Peyer's patch (tissue), 4 donors: ENCODE results near the gene RIC8B. TPM values are rescaled to one million over a fixed set of nuclear protein-coding genes. Genes with fewer than 3 reads are reported as not detected.
A peak's percentile ranks its signal among the peaks of the same experiment; 100 is the strongest.

Experiments
- DNase-seq, 3 donors: peaks; one replicate each; pipeline ENCODE4 v3.0.0-alpha.2; 2017 to 2019
- H3K27ac ChIP-seq, 4 donors: fragments of 200-600 bp; sonication (generic); one replicate each; pipeline ENCODE4 v1.5.1; 2016 to 2019
- H3K27me3 ChIP-seq, 2 donors: fragments of 200-600 bp; sonication (generic); one replicate each; pipeline ENCODE4 v1.5.1; 2019
- H3K36me3 ChIP-seq, 3 donors: fragments of 200-600 bp; sonication (generic); one replicate each; pipeline ENCODE4 v1.5.1; 2016 to 2019
- H3K4me1 ChIP-seq, 4 donors: fragments of 200-600 bp; sonication (generic); one replicate each; pipeline ENCODE4 v1.5.1; 2016 to 2019
- H3K4me3 ChIP-seq, 4 donors: fragments of 200-600 bp; sonication (generic); 1 replicate in 3 of 4; 2 replicates in 1 of 4; pipeline ENCODE4 v1.5.1; 2016 to 2019; ENCODE audit warnings: mild to moderate bottlenecking in 1 of 4
- H3K9me3 ChIP-seq, 4 donors: fragments of 200-600 bp; sonication (generic); one replicate each; pipeline ENCODE4 v1.5.1; 2016 to 2019; ENCODE audit warnings: mild to moderate bottlenecking in 1 of 4
- CTCF ChIP-seq, 6 experiments: fragments of 450-650 bp in 4 of 6; fragments of 200-600 bp in 2 of 6; sonication (generic) in 1 of 6; IDR thresholded peaks; one replicate each; pipeline ENCODE4 v1.5.1; 2017 to 2019; ENCODE audit warnings: antibody characterized with exemption in 6 of 6, mild to moderate bottlenecking in 3 of 6, moderate library complexity in 1 of 6
- POLR2A ChIP-seq, 2 donors: fragments of 450-650 bp; IDR thresholded peaks; one replicate each; pipeline ENCODE4 v1.5.1; 2017; ENCODE audit warnings: antibody characterized with exemption in 2 of 2, mild to moderate bottlenecking in 2 of 2, moderate library complexity in 2 of 2
- total RNA-seq, 4 donors: library from RNA; depleted of rRNA; stranded (reverse); fragments of >200 nt; gene quantifications; one replicate each; pipeline ENCODE4 v1.1.0, GENCODE V29; 2016

Gene RIC8B
- total RNA-seq, 4 donors from 2014 or later = 9.5 to 23.1 (median 16.2) TPM

GRCh38 chr12:106804668-106805067 is 30.2 kb downstream of the RIC8B start:
- TF ChIP-seq POLR2A (IDR thresholded peaks at IDR 0.05) (no peak), CTCF (IDR thresholded peaks at IDR 0.05) (no peak)
- Histone ChIP-seq H3K36me3 (peaks cover 0 to 7% (median 0%) of the 10 kb centered on the region in 3 donors), H3K27me3 (no peaks in the 10 kb centered on the region), H3K4me3 (no peak overlapping the region), H3K4me1 (peaks cover 0 to 5% (median 0%) of the 10 kb centered on the region in 4 donors), H3K27ac (peak overlapping the region in 1 of 4 donors; percentile 40), H3K9me3 (no peaks in the 10 kb centered on the region)
- DNase-seq = no peak

GRCh38 chr12:106814714-106815113 is 40.2 kb downstream of the RIC8B start:
- no peak overlapping the region for H3K4me3 ChIP-seq
- H3K27me3 ChIP-seq = no peaks in the 10 kb centered on the region
- TF ChIP-seq CTCF (IDR thresholded peaks at IDR 0.05) (no peak), POLR2A (IDR thresholded peaks at IDR 0.05) (no peak)
- H3K27ac ChIP-seq = no peak overlapping the region
- no peaks in the 10 kb centered on the region for H3K9me3 ChIP-seq
- H3K4me1 ChIP-seq = no peaks in the 10 kb centered on the region
- no peak for DNase-seq
- H3K36me3 ChIP-seq = peaks cover 0 to 11% (median 0%) of the 10 kb centered on the region in 3 donors

GRCh38 chr12:106815741-106816140 is 41.3 kb downstream of the RIC8B start:
- Histone ChIP-seq H3K4me1 (no peaks in the 10 kb centered on the region), H3K27ac (no peak overlapping the region), H3K36me3 (peaks cover 0 to 11% (median 0%) of the 10 kb centered on the region in 3 donors), H3K27me3 (no peaks in the 10 kb centered on the region), H3K9me3 (no peaks in the 10 kb centered on the region), H3K4me3 (no peak overlapping the region)
- TF ChIP-seq POLR2A (IDR thresholded peaks at IDR 0.05) (no peak), CTCF (IDR thresholded peaks at IDR 0.05) (no peak)
- no peak for DNase-seq

- peaks cover 0 to 11% (median 0%) of the 10 kb centered on the region in 3 donors for H3K36me3 ChIP-seq
- DNase-seq = no peak
- H3K4me1 ChIP-seq = no peaks in the 10 kb centered on the region
- TF ChIP-seq CTCF (IDR thresholded peaks at IDR 0.05) (no peak), POLR2A (IDR thresholded peaks at IDR 0.05) (no peak)
- H3K27ac ChIP-seq = no peak overlapping the region
- H3K4me3 ChIP-seq = no peak overlapping the region
- H3K9me3 ChIP-seq = no peaks in the 10 kb centered on the region
- no peaks in the 10 kb centered on the region for H3K27me3 ChIP-seq
These were observed 41.7 kb downstream of the RIC8B start for GRCh38 chr12:106816231-106816630.

GRCh38 chr12:106819991-106820390 is 45.5 kb downstream of the RIC8B start:
- Histone ChIP-seq H3K27ac (no peak overlapping the region), H3K4me3 (no peak overlapping the region), H3K36me3 (peaks cover 0 to 6% (median 0%) of the 10 kb centered on the region in 3 donors), H3K9me3 (no peaks in the 10 kb centered on the region), H3K27me3 (no peaks in the 10 kb centered on the region), H3K4me1 (no peaks in the 10 kb centered on the region)
- no peak for DNase-seq
- no peak for TF ChIP-seq POLR2A (IDR thresholded peaks at IDR 0.05)
- no peak for TF ChIP-seq CTCF (IDR thresholded peaks at IDR 0.05)

- H3K4me1 ChIP-seq = no peaks in the 10 kb centered on the region
- no peaks in the 10 kb centered on the region for H3K27me3 ChIP-seq
- H3K36me3 ChIP-seq = no peaks in the 10 kb centered on the region
- TF ChIP-seq CTCF (IDR thresholded peaks at IDR 0.05) (no peak), POLR2A (IDR thresholded peaks at IDR 0.05) (no peak)
- H3K4me3 ChIP-seq = no peak overlapping the region
- DNase-seq = no peak
- no peaks in the 10 kb centered on the region for H3K9me3 ChIP-seq
- no peak overlapping the region for H3K27ac ChIP-seq
These were observed 57.2 kb downstream of the RIC8B start for GRCh38 chr12:106831699-106832098.
